Glomerular endothelial cell (primary cell): ENCODE results near the gene SMIM13. TPM values are rescaled to one million over a fixed set of nuclear protein-coding genes. Genes with fewer than 3 reads are reported as not detected.

ENCODE experiments used
- DNase-seq: peaks from one replicate; pipeline ENCODE4 v3.0.0-alpha.2; 2011; ENCODE audit warnings: low read depth, low spot score; ENCODE audit errors: extremely low read depth
- total RNA-seq: library from RNA; depleted of rRNA; stranded (reverse); fragments of >200 nt; gene quantifications from 2 replicates; pipeline ENCODE4 v1.2.3, GENCODE V29; 2015

Gene SMIM13
- total RNA-seq, 1 donor from 2014 or later = 18.3 TPM

GRCh38 chr6:11149551-11149950, 55.9 kb downstream of the SMIM13 start:
- no peak for DNase-seq

DNA sequence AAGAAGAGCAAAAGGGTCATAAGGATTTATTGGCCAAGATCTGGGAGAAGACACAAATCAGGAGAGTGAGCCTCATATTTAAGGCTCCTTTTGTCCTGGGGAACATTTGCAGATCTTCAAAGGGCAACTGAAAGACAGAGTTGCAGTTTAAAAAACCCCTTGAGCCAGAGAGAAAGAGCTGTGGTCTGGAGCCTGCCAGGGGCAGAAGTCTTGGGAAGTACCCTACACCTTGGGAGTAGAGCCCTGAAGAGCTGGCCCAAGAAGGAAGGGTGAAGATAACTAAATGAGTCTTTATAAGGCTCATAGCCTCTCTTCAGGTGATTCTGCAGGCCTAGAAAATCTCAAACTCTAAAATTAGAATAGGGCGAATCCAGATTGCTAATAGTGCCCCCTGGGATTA, 57.9 kb downstream of the SMIM13 start:
- no peak for DNase-seq

GRCh38 chr6:11152581-11152980, 58.9 kb downstream of the SMIM13 start:
- no peak for DNase-seq

DNA sequence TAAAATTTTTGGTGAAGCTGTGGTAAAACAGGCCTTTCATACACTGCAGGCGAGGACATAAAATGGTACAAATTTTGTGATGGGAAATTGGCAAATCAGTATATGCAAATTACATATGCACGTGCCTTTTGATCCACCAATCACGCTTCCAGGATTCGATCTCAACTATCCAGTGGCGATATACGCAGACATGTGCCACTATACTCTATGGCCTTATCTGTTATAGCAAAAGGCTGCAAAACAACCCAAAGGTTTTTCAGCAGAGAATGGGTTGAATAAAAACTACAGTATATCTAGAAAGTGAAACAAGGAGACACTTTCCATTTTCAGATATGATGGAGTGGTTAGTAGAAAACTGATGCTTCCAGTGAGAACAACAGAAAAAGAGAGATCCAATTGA, 59.8 kb downstream of the SMIM13 start:
- no peak for DNase-seq

DNA sequence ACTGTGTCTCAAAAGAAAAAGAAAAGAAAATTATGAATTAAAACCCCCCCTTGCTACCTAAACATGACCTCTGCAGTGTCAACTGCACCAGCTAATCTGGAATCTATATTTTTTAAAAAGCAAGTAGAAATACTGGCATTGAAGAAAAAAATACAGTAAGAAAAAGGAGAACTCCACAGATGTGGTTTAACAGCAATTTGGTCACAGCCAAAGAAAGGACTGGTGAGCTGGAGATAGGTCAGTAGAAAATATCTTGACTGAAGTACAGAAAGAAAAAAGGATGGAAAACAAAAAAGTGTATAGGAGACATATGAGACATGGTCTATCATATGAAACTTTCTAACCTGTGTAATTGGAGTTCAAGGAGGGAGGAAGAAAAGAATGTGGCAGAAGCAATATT, 62.0 kb downstream of the SMIM13 start:
- DNase-seq = no peak

DNA sequence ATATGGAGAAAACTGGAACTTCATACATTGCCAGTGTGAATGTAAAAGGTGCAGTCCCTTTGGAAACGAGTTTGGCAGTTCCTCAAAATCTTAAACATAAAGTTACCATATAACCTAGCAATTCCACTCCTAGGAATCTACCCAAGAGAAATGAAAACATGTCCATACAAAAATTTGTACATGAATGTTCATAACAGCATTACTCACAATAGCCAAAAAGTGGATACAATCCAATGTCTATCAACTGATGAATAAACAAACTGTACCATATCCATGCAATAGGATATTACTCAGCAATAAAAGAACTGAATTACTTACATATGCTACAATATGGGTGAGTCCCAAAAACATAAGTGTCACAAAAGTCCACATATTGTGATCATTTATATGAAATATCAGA, 66.6 kb downstream of the SMIM13 start:
- no peak for DNase-seq

DNA sequence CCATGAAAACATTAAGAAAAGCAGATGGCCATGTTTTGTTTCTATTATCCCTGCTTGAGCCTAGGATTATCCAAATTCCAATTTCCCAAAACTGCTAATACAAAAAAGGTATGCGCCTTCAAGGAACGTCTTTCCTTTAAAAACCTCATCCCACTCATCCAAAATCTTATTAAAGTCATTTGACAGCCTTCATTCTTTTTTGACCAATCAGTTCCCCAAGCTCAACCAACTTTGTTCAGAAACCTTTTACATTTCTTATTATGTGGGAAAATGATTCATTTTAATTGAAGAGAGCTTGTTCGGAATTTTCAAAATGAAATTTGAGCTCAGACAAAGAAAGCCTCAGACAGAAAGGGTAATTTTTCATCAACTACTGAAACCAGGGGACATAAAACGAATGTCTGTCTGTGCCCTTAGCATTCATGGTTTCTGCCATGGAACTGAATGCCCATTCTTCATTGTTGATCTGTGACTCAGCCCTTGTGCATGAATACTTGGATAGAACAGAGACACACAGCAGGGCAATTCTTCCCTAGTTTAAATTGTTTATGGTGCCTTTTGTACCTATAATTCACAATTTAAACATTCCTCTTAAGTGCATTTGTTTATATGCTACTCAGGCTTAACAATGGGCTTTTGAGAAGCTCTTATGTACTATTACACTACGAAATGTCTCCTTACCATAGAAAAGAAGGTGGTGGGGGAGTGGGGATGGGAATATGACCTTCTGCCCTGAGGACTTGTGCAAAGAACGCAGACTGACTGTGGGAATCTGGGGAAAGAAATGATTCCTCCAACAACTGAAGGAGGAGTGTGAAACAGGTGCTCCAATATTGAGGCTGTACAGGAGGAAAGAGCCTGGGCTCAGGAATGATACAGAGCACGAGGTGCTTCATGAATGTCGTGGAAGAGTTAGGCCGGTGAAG, 67.7 kb downstream of the SMIM13 start:
- no peak for DNase-seq

GRCh38 chr6:11162262-11162661, 68.6 kb downstream of the SMIM13 start:
- DNase-seq = no peak

DNA sequence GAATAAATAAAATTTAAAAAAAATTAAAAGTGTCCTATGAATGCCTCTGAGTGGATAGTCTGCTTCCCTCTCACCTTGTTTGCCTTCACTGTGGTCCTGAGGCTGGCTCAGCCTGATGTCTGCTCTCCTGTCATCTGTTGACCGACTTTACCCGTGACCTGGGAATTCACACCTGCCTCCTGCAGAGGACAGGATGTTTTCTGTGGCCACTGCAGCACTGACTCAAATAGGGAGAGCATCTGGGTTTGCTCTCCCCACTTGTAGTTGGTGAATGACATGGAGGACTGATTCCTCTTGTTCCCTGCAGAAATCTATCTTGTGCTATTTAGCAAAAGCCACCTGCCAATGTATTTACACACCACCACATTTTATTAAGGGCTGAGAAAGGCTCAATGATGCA, 70.3 kb downstream of the SMIM13 start:
- no peak for DNase-seq

DNA sequence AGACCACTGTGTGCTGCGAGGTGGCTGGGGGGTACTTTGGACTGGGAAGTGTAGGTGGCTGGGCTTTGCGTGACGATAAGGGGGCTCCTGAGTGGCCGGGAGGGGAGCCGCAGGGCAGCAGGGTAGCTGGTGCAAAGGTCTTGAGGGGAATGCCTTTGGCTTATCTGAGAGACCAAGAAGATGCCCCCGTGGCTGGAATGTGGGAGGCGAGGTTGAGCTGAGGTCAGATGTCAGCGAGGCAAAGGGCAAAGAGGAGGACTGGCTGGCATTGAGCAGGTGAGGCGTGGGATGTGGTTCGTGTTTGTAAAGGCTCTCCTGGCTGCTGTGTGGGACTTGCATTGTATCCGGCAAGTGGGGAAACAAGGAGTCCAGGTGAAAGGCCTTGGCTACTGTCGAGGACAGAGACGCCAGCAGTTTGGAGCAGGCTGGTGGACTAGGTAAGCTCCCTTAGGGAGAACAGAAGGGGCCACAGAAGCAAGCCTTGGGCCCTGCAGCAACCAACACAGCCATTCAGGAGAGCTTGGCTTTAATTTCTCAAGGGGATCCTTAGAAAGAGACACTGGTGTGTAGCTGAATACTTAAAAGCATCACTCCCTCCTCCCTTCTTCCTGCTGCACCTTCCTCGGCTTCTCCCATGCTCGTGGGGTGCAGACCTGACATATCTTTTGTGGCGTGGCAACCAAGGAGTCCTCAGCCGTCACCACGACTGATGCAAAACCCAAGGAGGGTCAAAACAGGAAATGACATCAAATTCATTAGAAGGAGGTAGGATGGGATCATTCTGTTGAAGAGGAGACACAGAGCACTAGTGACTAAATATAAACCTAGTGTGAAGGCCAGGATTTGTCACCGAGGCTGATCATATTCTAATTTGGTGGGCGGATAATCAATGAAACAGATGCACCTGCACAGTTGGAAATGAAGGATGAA, 71.3 kb downstream of the SMIM13 start:
- no peak for DNase-seq

GRCh38 chr6:11166948-11167347, 73.3 kb downstream of the SMIM13 start:
- no peak for DNase-seq

DNA sequence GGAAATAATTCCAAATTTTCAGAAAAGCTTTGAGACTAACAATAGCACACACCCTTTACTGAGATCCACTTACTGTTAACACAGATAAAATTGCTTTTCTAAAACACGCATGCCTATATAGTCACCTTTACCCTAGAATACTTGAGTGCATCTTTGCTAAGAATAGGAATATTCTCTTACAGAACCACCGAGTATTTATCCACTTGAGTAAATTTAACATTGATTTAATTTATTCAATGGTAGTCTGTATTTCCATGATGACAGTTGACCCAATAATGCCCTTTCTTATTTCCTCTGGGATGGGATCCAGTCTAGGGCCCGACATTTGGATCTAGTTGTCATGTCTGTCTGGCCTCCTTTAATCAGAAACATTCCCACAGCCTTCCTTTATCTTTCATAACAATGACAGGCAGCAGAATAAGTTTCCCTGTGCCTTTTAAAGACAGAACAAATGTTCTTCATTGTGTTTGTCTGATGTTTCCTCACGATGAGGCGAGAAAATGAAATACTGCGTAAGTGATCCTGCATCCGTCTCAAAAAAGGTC, 74.5 kb downstream of the SMIM13 start:
- no peak for DNase-seq

DNA sequence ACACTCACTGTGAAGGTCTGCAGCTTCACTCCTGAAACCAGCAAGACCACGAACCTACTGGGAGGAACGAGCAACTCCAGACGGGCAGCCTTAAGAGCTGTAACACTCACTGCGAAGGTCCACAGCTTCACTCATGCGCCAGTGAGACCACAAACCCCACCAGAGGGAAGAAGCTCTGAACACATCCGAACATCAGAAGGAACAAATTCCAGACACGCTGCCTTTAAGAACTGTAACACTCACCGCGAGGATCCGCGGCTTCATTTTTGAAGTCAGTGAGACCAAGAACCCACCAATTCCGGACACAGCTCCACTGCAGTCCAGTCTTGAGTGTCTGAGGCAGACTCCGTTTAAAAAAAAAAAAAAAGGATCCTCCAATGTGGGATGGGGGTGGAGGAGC, 78.3 kb downstream of the SMIM13 start:
- no peak for DNase-seq

- no peak for DNase-seq
Measured at GRCh38 chr6:11172501-11173327, 79.1 kb downstream of the SMIM13 start.

- no peak for DNase-seq
Measured at GRCh38 chr6:11174242-11174611, 80.6 kb downstream of the SMIM13 start.

- DNase-seq = no peak
Measured at GRCh38 chr6:11177271-11177670, 83.6 kb downstream of the SMIM13 start.

- DNase-seq = no peak
Measured at GRCh38 chr6:11179088-11179418, 85.4 kb downstream of the SMIM13 start.

- DNase-seq = no peak
Measured at GRCh38 chr6:11179419-11180202, 86.0 kb downstream of the SMIM13 start.

DNA sequence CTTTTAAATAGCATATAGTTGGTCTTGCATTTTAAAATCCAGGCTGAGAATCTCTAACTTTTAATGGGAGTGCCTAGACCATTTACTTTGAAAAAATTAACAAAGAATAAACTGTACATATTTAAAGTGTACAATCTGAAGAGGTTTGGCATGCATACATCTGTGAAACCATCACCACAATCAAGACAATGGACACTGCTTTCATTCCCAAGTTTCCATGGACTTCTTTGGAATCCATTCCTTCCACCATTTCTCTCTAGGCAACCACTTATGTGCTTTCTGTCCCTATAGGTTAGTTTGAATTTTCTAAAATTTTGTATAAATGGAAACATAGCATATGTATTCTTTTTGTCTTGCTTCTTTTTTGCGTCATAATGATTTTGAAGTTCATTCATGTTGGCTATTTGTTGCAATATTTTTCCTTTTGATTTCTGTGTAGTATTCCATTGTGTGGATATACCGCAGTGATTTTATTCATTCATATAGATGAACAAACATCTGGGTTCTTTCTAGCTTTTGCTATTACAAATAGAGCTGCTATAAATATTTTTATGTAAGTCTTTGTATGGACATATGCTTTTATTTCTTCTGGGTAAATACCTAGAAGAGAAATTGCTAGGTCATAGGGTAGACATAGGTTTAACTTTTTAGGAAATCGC, 88.0 kb downstream of the SMIM13 start:
- no peak for DNase-seq
